DOHH2 (cell line): ENCODE measurements around the gene RNF150.

Source experiments
- H3F3A ChIP-seq: fragments of 200-600 bp; sonication (generic), shearing (Covaris generic); 2 replicates; pipeline ENCODE4 v1.6.0; 2016; ENCODE audit warnings: antibody characterized with exemption, mild to moderate bottlenecking; ENCODE audit not compliant: control insufficient read depth, insufficient read depth
- H3K27ac ChIP-seq: fragments of 200-600 bp; sonication (generic); 2 replicates; pipeline ENCODE4 v1.5.1; 2014; ENCODE audit warnings: low read depth, mild to moderate bottlenecking, low read length, moderate library complexity
- H3K27me3 ChIP-seq: fragments of 200-600 bp; sonication (generic); 2 replicates; pipeline ENCODE4 v1.6.1; 2014; ENCODE audit warnings: mild to moderate bottlenecking, low read length, mixed read lengths; ENCODE audit not compliant: control insufficient read depth
- H3K36me3 ChIP-seq: fragments of 200-600 bp; sonication (generic); 2 replicates; pipeline ENCODE4 v1.6.1; 2014; ENCODE audit warnings: mild to moderate bottlenecking, low read length, moderate library complexity, mixed read lengths; ENCODE audit not compliant: control insufficient read depth
- H3K4me1 ChIP-seq: fragments of 200-600 bp; sonication (generic); 2 replicates; pipeline ENCODE4 v1.6.1; 2014; ENCODE audit warnings: mild to moderate bottlenecking, low read length, mixed read lengths; ENCODE audit not compliant: control insufficient read depth
- H3K4me2 ChIP-seq: fragments of 200-600 bp; sonication (generic); 2 replicates; pipeline ENCODE4 v1.6.0; 2014; ENCODE audit warnings: mild to moderate bottlenecking, low read length, moderate library complexity
- H3K4me3 ChIP-seq: fragments of 200-600 bp; sonication (generic); 2 replicates; pipeline ENCODE4 v1.5.1; 2014; ENCODE audit warnings: mild to moderate bottlenecking, low read length, mixed read lengths
- H3K79me2 ChIP-seq: fragments of 200-600 bp; sonication (generic); 2 replicates; pipeline ENCODE4 v1.6.1; 2014; ENCODE audit warnings: mild to moderate bottlenecking, low read length, mixed read lengths; ENCODE audit not compliant: control insufficient read depth
- H3K9me2 ChIP-seq: fragments of 200-600 bp; sonication (generic); replicated peaks from 2 replicates; pipeline ENCODE4 v1.6.1; 2014; ENCODE audit warnings: mild to moderate bottlenecking, low read length, mixed read lengths; ENCODE audit not compliant: control insufficient read depth
- H3K9me3 ChIP-seq: fragments of 200-600 bp; sonication (generic); 2 replicates; pipeline ENCODE4 v1.6.1; 2014; ENCODE audit warnings: antibody characterized with exemption, low read length, mixed read lengths; ENCODE audit not compliant: control insufficient read depth, insufficient read depth
- H4K20me1 ChIP-seq: fragments of 200-600 bp; sonication (generic); 2 replicates; pipeline ENCODE4 v1.6.0; 2014; ENCODE audit warnings: low read depth, mild to moderate bottlenecking, antibody characterized with exemption, low read length, moderate library complexity; ENCODE audit not compliant: control insufficient read depth, insufficient read depth
- EZH2phosphoT487 ChIP-seq: fragments of 200-600 bp; sonication (generic); IDR thresholded peaks from 2 replicates; pipeline ENCODE4 v1.6.1; 2017; ENCODE audit warnings: borderline replicate concordance, mild to moderate bottlenecking, antibody characterized with exemption, low read length, moderate library complexity, mixed read lengths
- TF ChIP-seq, protein P1 (sequence below): fragments of 200-600 bp; sonication (generic); IDR thresholded peaks from one replicate; pipeline ENCODE4 v1.5.1; 2014; ENCODE audit warnings: antibody characterized with exemption, mild to moderate bottlenecking, low read depth, low read length; ENCODE audit not compliant: poor library complexity, severe bottlenecking

Gene RNF150

DNA sequence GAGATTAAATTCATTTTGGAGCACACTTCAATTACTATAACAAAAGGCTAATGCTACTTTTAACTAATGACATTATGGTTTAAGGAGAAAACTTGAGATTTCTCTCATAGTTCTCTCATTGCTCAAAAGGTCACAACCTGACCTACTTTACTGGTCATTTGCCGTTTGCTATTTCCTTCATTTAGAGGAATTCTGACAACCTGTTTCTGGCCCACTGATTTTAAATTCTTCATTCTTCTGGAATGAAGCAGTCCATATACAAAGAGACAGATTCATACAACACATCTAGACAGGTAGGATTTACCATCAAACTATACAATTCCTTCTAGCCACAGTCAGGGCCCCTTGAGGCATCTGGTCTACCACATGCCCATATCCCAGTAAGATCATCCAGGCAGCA is 14.2 kb downstream of the RNF150 start:
- Histone ChIP-seq H3K79me2 (no peaks in the 10 kb centered on the region), H3K4me3 (no peak overlapping the region), H3K9me2 (no peaks in the 10 kb centered on the region), H3K4me1 (no peaks in the 10 kb centered on the region), H3K4me2 (no peak overlapping the region), H3K27me3 (no peaks in the 10 kb centered on the region), H3K27ac (no peak overlapping the region), H3K9me3 (no peaks in the 10 kb centered on the region), H4K20me1 (no peaks in the 10 kb centered on the region), H3K36me3 (no peaks in the 10 kb centered on the region), H3F3A (no peaks in the 10 kb centered on the region)
- TF ChIP-seq, protein P1, sequence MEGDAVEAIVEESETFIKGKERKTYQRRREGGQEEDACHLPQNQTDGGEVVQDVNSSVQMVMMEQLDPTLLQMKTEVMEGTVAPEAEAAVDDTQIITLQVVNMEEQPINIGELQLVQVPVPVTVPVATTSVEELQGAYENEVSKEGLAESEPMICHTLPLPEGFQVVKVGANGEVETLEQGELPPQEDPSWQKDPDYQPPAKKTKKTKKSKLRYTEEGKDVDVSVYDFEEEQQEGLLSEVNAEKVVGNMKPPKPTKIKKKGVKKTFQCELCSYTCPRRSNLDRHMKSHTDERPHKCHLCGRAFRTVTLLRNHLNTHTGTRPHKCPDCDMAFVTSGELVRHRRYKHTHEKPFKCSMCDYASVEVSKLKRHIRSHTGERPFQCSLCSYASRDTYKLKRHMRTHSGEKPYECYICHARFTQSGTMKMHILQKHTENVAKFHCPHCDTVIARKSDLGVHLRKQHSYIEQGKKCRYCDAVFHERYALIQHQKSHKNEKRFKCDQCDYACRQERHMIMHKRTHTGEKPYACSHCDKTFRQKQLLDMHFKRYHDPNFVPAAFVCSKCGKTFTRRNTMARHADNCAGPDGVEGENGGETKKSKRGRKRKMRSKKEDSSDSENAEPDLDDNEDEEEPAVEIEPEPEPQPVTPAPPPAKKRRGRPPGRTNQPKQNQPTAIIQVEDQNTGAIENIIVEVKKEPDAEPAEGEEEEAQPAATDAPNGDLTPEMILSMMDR: no peak
- TF ChIP-seq EZH2phosphoT487: no peak

DNA sequence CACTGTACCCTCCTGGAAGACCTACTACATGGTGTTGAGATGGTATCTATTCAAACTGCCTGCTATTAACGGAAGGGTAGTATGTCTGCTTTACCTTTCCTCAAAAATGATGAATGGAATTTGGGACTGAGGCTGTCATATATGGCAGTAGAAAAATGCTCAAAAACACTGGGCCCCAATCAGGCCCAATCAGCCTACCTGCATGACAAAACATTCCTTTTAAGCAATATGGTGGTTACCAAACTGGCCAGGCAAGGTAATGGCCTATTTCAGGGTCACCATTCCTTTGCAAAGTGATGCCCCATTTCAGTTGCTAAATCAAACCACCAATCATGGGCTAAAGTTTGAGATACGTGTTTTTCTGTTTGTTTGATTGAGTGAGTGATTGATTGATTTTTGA is 14.9 kb downstream of the RNF150 start:
- no peak overlapping the region for H3K4me2 ChIP-seq
- no peaks in the 10 kb centered on the region for H3K27me3 ChIP-seq
- no peaks in the 10 kb centered on the region for H3K79me2 ChIP-seq
- TF ChIP-seq, protein P1: no peak
- TF ChIP-seq EZH2phosphoT487: no peak
- H3K4me3 ChIP-seq: no peak overlapping the region
- H3K27ac ChIP-seq: no peak overlapping the region
- no peaks in the 10 kb centered on the region for H3F3A ChIP-seq
- H3K4me1 ChIP-seq: no peaks in the 10 kb centered on the region
- H3K36me3 ChIP-seq: no peaks in the 10 kb centered on the region
- H3K9me2 ChIP-seq: no peaks in the 10 kb centered on the region
- H3K9me3 ChIP-seq: no peaks in the 10 kb centered on the region
- H4K20me1 ChIP-seq: no peaks in the 10 kb centered on the region

DNA sequence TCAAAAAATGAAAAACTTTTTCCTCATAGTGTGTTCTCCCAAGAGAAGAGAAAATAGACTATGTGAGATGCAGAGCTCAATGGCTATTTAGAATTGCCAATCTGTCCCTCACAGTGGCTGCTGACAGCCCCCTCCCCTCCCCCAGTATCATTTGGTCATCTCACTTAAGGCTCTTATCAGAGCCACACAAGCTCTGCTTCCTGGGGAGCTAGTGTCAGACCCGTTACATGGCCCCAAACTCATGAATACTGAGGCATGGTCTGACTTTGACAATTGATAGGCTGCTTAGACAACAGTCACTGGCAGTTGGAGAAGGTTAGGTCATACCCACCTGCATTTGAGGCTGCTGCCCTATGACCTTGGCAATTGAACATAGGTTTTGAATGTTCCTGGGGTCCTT is 15.3 kb downstream of the RNF150 start:
- no peak for TF ChIP-seq EZH2phosphoT487
- TF ChIP-seq, protein P1: no peak
- Histone ChIP-seq H3K4me1 (no peaks in the 10 kb centered on the region), H3K36me3 (no peaks in the 10 kb centered on the region), H4K20me1 (no peaks in the 10 kb centered on the region), H3K4me3 (no peak overlapping the region), H3K27me3 (no peaks in the 10 kb centered on the region), H3K27ac (no peak overlapping the region), H3F3A (no peaks in the 10 kb centered on the region), H3K9me3 (no peaks in the 10 kb centered on the region), H3K9me2 (no peaks in the 10 kb centered on the region), H3K79me2 (no peaks in the 10 kb centered on the region), H3K4me2 (no peak overlapping the region)

DNA sequence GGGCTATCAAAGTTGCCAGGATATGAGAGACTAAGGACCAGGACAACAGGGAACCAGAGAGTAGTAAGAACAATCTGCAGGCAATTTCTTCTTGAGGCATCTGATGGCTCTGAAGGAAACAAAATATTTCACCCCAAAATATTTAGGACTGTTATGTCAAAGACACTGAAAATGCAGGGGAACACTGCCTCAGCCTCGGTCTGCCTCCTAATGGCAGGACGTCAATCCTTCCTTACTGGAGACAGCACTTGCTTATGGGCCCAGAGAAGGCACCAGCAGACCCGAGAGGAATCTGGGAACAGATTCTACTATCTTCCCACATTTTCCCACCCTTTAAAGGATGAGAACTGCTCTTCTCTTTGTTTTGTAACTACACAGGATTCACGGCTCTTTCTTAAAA is 23.3 kb downstream of the RNF150 start:
- H4K20me1 ChIP-seq: no peaks in the 10 kb centered on the region
- no peaks in the 10 kb centered on the region for H3K36me3 ChIP-seq

More for the DNA sequence above, 23.3 kb downstream of the RNF150 start:
- no peak overlapping the region for H3K27ac ChIP-seq
- H3K79me2 ChIP-seq: no peaks in the 10 kb centered on the region
- no peaks in the 10 kb centered on the region for H3K27me3 ChIP-seq
- H3K4me2 ChIP-seq: no peak overlapping the region
- TF ChIP-seq, protein P1: no peak
- no peak for TF ChIP-seq EZH2phosphoT487
- no peaks in the 10 kb centered on the region for H3K9me2 ChIP-seq
- no peaks in the 10 kb centered on the region for H3K9me3 ChIP-seq
- no peaks in the 10 kb centered on the region for H3K4me1 ChIP-seq
- H3K4me3 ChIP-seq: no peak overlapping the region
- no peaks in the 10 kb centered on the region for H3F3A ChIP-seq
